GDM1 (cell line): Measurements from ENCODE around the gene ZCCHC14.
"Not testable (repeated sequence)": the region's sequence is repeated elsewhere in the genome, so short reads cannot be mapped to it uniquely, and the experiment has no call there.

Experiments used
- DNase-seq: peaks from one replicate; lab custom pipeline; 2025; lab: John Stamatoyannopoulos, UW

Gene ZCCHC14

DNA sequence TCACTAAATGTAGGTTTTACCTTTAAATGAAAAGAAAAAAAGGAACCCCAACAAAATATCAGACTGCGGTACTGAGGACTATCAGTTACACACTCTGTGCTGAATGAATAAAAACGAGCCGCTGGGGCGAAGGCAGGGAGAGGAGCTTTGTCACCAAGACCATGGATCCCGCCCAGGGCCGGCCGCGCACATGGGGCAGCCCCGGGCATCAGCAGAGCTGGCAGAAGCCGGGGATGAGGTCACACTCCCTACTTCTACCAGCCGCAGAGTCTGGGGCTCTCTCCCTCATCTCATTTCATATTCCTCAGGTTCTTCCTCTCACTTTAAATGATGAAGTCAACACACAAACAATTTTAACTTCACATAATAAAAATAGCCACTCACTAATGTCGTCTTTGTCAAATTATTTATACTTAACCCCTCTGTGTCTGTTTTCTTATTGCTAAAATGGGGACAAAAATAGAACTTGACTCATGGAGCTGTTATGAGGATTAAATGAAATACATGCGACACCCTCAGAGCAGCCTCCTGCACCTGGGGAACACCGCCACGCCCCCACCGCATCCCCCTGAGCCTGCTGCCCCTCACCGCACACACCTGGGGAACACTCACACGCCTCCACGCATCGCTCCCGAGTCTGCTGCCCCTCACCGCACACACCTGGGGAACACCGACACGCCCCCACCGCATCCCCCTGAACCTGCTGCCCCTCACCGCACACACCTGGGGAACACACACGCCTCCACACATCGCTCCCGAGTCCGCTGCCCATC is 15.4 kb downstream of the ZCCHC14 start:
- DNase-seq, result not testable (repeated sequence)

- no peak for DNase-seq
These were observed 18.2 kb downstream of the ZCCHC14 start for GRCh38 chr16:87474566-87474996.

GRCh38 chr16:87474017-87474416 is 18.8 kb downstream of the ZCCHC14 start:
- DNase-seq, result no peak

DNA sequence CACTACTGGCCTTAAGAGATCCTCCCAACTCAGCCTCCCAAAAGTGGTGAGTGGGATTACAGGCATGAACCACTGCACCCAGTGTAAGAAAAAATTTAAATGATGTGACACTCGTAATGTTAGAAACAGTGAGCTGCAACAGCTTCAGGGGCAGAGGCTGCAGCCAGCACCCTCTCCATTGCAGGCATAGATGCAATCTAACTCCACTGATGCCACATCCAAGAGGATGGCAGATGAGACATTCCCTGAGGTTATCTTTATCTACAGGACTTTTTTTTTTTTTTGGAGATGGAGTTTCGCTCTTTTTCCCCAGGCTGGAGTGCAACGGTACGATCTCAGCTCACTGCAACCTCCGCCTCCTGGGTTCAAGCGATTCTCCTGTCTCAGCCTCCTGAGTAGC is 19.9 kb downstream of the ZCCHC14 start:
- DNase-seq, result no peak

GRCh38 chr16:87472142-87472778 is 20.6 kb downstream of the ZCCHC14 start:
- DNase-seq, result no peak

GRCh38 chr16:87471278-87472141 is 21.3 kb downstream of the ZCCHC14 start:
- DNase-seq, result no peak

DNA sequence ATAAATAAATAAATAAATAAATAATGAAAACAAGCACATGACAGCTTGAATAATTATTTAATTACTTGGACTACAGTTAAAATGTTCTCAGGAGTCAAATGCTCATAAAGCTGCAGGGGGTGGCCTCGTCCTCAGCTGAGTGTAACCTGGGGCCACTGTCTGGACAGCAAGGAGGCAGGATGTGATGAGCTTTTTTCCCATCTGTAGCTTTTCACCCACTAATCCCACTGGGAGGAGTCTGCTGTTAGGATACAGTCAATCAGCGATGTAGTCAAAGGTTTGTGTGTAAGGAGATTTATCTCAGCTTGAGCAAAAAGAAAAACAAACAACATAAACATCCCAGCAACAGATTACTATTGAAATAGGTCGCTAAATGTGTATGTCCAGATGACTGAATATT is 22.5 kb downstream of the ZCCHC14 start:
- no peak for DNase-seq

GRCh38 chr16:87469169-87469568 is 23.7 kb downstream of the ZCCHC14 start:
- no peak for DNase-seq

DNA sequence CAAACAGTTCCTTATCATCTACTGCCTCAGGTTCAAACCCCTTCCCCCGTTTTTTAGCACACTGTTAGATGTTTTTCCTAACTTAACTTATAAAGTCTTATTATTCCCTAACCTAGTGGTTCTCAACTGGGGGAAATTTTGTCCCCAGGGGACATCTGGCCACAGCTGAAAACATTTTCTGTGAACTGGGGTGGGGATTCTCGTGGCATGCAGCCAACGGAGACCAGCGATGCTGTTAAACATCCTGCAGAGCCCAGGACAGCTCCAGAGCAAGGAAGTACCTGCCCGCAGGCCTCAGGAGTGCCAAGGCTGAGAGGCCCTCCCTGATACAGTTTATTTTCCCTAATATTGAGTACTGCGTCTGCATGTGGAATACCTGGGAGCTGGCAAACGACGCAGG is 24.3 kb downstream of the ZCCHC14 start:
- DNase-seq, result no peak

- no peak for DNase-seq
These were observed 25.8 kb downstream of the ZCCHC14 start for GRCh38 chr16:87466975-87467501.

DNA sequence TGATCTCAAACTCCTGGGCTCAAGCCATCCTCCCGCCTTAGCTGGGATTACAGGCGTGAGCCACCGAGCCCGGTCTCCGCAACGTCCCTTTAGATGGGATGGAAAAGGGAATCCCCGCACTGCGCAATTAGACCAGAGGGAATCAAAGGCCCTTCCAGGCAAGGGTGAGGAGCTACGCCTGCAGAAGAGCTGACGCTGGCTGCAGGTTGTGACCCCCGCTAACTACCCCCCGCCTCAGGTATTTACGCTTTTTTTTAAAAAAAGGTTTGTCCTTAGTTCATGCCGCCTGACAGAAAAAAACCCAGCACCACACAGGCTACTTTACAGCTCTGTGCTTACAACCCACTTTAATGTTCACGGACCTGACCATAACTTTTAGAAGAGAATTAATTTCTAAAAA is 26.9 kb downstream of the ZCCHC14 start:
- no peak for DNase-seq

GRCh38 chr16:87465306-87465705 is 27.5 kb downstream of the ZCCHC14 start:
- no peak for DNase-seq

- peak; percentile 51 for DNase-seq
These were observed 28.0 kb downstream of the ZCCHC14 start for GRCh38 chr16:87464691-87465300.

DNA sequence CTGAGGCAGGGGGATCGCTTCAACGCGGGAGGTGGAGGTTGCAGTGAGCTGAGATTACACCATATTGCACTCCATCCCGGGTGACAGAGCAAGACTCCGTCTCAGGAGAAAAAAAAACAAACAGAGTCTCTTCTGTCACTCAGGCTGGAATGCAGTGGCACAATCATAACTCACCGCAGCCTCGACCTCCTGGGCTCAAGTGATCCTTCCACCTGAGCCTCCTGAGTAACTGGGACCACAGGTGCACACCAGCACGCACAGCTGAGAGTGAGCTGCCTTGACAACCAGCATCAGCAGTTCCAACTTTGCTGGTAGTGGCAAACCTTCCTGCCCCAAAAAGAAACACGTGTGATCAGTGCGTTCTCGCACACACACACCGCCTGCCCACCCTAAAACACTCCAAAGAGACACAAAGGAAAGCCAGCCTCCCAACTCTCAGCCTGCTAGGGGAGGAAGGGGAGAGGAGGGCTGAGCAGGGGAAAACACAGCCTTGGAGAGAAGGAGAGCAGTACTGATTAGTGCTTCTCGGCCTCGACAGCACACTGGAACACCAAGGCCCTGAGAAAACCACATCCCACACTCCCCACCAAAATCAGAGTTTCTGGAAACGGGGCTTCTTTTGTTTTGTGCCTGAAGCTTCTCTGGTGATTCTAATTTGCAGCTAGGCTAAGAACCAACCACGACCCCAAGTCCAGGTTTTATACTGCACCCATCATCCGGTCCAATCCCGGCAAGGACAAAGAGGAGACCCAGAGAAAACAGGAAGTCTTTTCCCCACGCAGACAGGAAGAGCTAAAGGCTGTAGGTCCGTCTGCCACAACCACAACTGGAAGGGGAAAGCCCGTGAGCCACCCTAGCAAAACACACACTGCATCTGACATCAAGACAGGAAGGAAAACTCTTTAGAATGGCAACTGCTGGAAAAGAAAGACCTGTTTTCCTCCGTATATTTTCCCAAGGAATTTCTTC is 28.8 kb downstream of the ZCCHC14 start:
- DNase-seq, result no peak

- DNase-seq, result no peak
These were observed 31.3 kb downstream of the ZCCHC14 start for GRCh38 chr16:87461466-87461991.

GRCh38 chr16:87460936-87461335 is 31.9 kb downstream of the ZCCHC14 start:
- DNase-seq, result no peak

- no peak for DNase-seq
These were observed 33.0 kb downstream of the ZCCHC14 start for GRCh38 chr16:87459833-87460232.

DNA sequence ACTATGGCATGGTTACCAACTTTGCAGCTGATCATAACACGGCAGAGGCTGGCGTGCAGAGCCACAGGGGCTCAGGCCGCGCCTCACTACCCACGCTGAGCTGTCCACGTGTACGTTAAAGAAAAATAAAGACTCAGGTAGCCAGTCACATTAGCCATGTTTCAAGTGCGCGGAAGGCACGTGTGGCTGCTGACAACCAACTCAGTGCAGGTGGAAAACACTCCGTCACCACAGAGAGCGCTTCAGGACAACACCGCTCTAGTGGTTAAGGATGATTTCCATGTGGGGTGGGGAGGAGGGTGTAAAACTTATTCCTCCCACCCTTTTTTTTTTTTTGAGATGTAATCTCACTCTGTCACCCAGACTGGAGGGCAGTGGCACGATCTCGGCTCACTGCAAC is 33.8 kb downstream of the ZCCHC14 start:
- no peak for DNase-seq

DNA sequence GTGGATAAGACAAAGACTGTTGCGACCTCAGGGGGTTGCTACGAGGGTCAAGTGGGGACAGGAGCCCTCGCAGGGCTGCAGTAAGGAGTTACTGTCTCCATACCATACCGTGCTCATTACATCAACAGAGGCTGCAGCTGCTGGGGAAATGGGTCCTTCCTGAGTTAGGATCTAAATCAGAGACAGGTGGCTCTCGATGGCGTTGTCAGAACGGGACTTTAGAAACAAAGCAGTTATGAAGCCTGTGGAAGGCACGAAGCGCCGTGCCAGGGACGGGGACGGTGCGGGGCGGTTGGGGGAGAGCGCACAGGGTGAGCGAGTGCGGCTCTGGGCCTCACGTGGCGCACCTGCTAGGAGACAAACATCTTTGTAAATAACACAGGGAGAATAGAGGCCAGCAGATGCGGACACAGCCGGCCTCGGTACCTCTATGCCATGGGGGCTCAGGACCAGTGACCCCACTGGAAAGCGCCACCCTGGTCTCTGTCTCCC is 34.4 kb downstream of the ZCCHC14 start:
- no peak for DNase-seq

- no peak for DNase-seq
These were observed 35.0 kb downstream of the ZCCHC14 start for GRCh38 chr16:87457709-87458423.
